SK-N-SH treated with all-trans-retinoic acid at 6 μM for 48 hours (cell line): ENCODE measurements around the gene RPS29.

ENCODE experiments used
- ATAC-seq: fragments of 200-7000 bp; cut with Tn5 transposase; 3 replicates; pipeline ENCODE4 v1.9.1; 2020; ENCODE audit warnings: mild to moderate bottlenecking, moderate library complexity
- BACH2 ChIP-seq: fragments of 250-450 bp; sonication (Bioruptor Pico); IDR thresholded peaks from 2 replicates; pipeline ENCODE4 v1.9.0; 2021; ENCODE audit warnings: mild to moderate bottlenecking, borderline replicate concordance
- ESRRG ChIP-seq: fragments of 250-450 bp; sonication (Bioruptor Pico); IDR thresholded peaks from 2 replicates; pipeline ENCODE4 v1.6.1; 2021; ENCODE audit warnings: mild to moderate bottlenecking
- GLIS3 ChIP-seq: fragments of 250-450 bp; sonication (Bioruptor Pico); IDR thresholded peaks from 2 replicates; pipeline ENCODE4 v1.5.0; 2020; ENCODE audit warnings: mild to moderate bottlenecking, moderate library complexity
- ISL1 ChIP-seq: fragments of 250-450 bp; sonication (Bioruptor Pico); IDR thresholded peaks from 2 replicates; pipeline ENCODE4 v2.1.2; 2022; ENCODE audit warnings: mild to moderate bottlenecking, moderate library complexity
- OSR1 ChIP-seq: fragments of 250-450 bp; sonication (Bioruptor Pico); IDR thresholded peaks from 2 replicates; pipeline ENCODE4 v1.8.0; 2022; ENCODE audit warnings: moderate library complexity, mild to moderate bottlenecking, inconsistent platforms
- PPARA ChIP-seq: fragments of 250-450 bp; sonication (Bioruptor Pico); IDR thresholded peaks from 2 replicates; pipeline ENCODE4 v1.5.0; 2020; ENCODE audit warnings: mild to moderate bottlenecking, borderline replicate concordance
- RARB ChIP-seq: fragments of 250-450 bp; sonication (Bioruptor Pico); IDR thresholded peaks from 2 replicates; pipeline ENCODE4 v1.8.0; 2021; ENCODE audit warnings: mild to moderate bottlenecking, moderate library complexity
- SNAI2 ChIP-seq: fragments of 250-450 bp; sonication (Bioruptor Pico); IDR thresholded peaks from 2 replicates; pipeline ENCODE4 v1.5.0; 2020; ENCODE audit warnings: mild to moderate bottlenecking, moderate library complexity
- TCF4 ChIP-seq: fragments of 250-450 bp; sonication (Bioruptor Pico); IDR thresholded peaks from 2 replicates; pipeline ENCODE4 v1.8.0; 2021; ENCODE audit warnings: mild to moderate bottlenecking, moderate library complexity, borderline replicate concordance
- TOX ChIP-seq: fragments of 250-450 bp; sonication (Bioruptor Pico); IDR thresholded peaks from 2 replicates; pipeline ENCODE4 v1.8.0; 2021; ENCODE audit warnings: mild to moderate bottlenecking, moderate library complexity, borderline replicate concordance
- ZFP3 ChIP-seq: fragments of 250-450 bp; sonication (Bioruptor Pico); IDR thresholded peaks from 2 replicates; pipeline ENCODE4 v1.5.0; 2020; ENCODE audit warnings: mild to moderate bottlenecking, moderate library complexity
- ZNF565 ChIP-seq: fragments of 450-650 bp; formaldehyde crosslinking; conservative IDR thresholded peaks from 2 replicates; pipeline ENCODE4 v1.5.0; 2020; ENCODE audit warnings: low read depth, mild to moderate bottlenecking, moderate library complexity
- ZNF70 ChIP-seq: fragments of 450-650 bp; formaldehyde crosslinking; IDR thresholded peaks from 2 replicates; pipeline ENCODE4 v1.5.0; 2020; ENCODE audit warnings: mild to moderate bottlenecking, moderate library complexity
- ZNF8 ChIP-seq: fragments of 450-650 bp; formaldehyde crosslinking; IDR thresholded peaks from 2 replicates; pipeline ENCODE4 v1.5.0; 2020; ENCODE audit warnings: mild to moderate bottlenecking, moderate library complexity
- TF ChIP-seq, protein P1 (sequence below): fragments of 250-450 bp; sonication (Bioruptor Pico); IDR thresholded peaks from 2 replicates; pipeline ENCODE4 v1.5.0; 2020; ENCODE audit warnings: mild to moderate bottlenecking, moderate library complexity
- TF ChIP-seq, protein P2 (sequence below): fragments of 250-450 bp; sonication (Bioruptor Pico); IDR thresholded peaks from 2 replicates; pipeline ENCODE4 v1.8.0; 2020; ENCODE audit warnings: mild to moderate bottlenecking, moderate library complexity, borderline replicate concordance
- TF ChIP-seq, protein P3 (sequence below): fragments of 250-450 bp; sonication (Bioruptor Pico); IDR thresholded peaks from 2 replicates; pipeline ENCODE4 v1.5.1; 2021; ENCODE audit warnings: mild to moderate bottlenecking, moderate library complexity
- TF ChIP-seq, protein P4 (sequence below): fragments of 250-450 bp; sonication (Bioruptor Pico); IDR thresholded peaks from 2 replicates; pipeline ENCODE4 v1.8.0; 2021; ENCODE audit warnings: low read depth, mild to moderate bottlenecking, moderate library complexity, borderline replicate concordance
- TF ChIP-seq, protein P5 (sequence below): fragments of 250-450 bp; sonication (Bioruptor Pico); IDR thresholded peaks from 2 replicates; pipeline ENCODE4 v1.5.1; 2020; ENCODE audit warnings: low read depth, mild to moderate bottlenecking, moderate library complexity

Gene RPS29

DNA sequence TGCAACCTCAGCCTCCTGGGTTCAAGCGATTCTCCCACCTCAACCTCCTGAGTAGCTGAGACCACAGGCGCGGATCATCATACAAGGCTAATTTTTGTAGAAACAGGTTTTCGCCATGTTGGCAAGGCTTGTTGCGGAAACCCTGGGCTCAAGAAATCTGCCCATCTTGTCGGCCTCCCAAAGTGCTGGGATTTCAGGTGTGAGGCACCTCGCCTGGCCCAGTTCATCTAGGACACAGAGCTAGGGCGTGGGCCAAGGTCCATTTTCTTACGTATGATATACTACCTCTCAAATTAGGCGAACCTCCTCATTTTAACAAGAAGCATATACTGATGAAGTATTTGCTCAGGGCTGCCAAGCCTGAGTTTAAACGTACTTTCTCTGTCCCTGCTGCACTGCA, 2.1 kb downstream of the RPS29 start:
- TF ChIP-seq ZNF565 (CRISPR knock-in tag) (no peak), RARB (CRISPR knock-in tag) (no peak), ZNF70 (CRISPR knock-in tag) (no peak), PPARA (no peak), ZNF8 (no peak), ISL1 (CRISPR knock-in tag) (no peak), ESRRG (CRISPR knock-in tag) (no peak), ZFP3 (CRISPR knock-in tag) (no peak), TCF4 (CRISPR knock-in tag) (no peak), OSR1 (CRISPR knock-in tag) (no peak)
- TF ChIP-seq, protein P1, sequence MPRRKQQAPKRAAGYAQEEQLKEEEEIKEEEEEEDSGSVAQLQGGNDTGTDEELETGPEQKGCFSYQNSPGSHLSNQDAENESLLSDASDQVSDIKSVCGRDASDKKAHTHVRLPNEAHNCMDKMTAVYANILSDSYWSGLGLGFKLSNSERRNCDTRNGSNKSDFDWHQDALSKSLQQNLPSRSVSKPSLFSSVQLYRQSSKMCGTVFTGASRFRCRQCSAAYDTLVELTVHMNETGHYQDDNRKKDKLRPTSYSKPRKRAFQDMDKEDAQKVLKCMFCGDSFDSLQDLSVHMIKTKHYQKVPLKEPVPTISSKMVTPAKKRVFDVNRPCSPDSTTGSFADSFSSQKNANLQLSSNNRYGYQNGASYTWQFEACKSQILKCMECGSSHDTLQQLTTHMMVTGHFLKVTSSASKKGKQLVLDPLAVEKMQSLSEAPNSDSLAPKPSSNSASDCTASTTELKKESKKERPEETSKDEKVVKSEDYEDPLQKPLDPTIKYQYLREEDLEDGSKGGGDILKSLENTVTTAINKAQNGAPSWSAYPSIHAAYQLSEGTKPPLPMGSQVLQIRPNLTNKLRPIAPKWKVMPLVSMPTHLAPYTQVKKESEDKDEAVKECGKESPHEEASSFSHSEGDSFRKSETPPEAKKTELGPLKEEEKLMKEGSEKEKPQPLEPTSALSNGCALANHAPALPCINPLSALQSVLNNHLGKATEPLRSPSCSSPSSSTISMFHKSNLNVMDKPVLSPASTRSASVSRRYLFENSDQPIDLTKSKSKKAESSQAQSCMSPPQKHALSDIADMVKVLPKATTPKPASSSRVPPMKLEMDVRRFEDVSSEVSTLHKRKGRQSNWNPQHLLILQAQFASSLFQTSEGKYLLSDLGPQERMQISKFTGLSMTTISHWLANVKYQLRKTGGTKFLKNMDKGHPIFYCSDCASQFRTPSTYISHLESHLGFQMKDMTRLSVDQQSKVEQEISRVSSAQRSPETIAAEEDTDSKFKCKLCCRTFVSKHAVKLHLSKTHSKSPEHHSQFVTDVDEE (CRISPR knock-in tag): no peak
- TF ChIP-seq, protein P2, sequence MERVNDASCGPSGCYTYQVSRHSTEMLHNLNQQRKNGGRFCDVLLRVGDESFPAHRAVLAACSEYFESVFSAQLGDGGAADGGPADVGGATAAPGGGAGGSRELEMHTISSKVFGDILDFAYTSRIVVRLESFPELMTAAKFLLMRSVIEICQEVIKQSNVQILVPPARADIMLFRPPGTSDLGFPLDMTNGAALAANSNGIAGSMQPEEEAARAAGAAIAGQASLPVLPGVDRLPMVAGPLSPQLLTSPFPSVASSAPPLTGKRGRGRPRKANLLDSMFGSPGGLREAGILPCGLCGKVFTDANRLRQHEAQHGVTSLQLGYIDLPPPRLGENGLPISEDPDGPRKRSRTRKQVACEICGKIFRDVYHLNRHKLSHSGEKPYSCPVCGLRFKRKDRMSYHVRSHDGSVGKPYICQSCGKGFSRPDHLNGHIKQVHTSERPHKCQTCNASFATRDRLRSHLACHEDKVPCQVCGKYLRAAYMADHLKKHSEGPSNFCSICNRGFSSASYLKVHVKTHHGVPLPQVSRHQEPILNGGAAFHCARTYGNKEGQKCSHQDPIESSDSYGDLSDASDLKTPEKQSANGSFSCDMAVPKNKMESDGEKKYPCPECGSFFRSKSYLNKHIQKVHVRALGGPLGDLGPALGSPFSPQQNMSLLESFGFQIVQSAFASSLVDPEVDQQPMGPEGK (CRISPR knock-in tag): no peak
- TF ChIP-seq, protein P3, sequence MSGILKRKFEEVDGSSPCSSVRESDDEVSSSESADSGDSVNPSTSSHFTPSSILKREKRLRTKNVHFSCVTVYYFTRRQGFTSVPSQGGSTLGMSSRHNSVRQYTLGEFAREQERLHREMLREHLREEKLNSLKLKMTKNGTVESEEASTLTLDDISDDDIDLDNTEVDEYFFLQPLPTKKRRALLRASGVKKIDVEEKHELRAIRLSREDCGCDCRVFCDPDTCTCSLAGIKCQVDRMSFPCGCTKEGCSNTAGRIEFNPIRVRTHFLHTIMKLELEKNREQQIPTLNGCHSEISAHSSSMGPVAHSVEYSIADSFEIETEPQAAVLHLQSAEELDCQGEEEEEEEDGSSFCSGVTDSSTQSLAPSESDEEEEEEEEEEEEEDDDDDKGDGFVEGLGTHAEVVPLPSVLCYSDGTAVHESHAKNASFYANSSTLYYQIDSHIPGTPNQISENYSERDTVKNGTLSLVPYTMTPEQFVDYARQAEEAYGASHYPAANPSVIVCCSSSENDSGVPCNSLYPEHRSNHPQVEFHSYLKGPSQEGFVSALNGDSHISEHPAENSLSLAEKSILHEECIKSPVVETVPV (CRISPR knock-in tag): no peak
- TF ChIP-seq, protein P4, sequence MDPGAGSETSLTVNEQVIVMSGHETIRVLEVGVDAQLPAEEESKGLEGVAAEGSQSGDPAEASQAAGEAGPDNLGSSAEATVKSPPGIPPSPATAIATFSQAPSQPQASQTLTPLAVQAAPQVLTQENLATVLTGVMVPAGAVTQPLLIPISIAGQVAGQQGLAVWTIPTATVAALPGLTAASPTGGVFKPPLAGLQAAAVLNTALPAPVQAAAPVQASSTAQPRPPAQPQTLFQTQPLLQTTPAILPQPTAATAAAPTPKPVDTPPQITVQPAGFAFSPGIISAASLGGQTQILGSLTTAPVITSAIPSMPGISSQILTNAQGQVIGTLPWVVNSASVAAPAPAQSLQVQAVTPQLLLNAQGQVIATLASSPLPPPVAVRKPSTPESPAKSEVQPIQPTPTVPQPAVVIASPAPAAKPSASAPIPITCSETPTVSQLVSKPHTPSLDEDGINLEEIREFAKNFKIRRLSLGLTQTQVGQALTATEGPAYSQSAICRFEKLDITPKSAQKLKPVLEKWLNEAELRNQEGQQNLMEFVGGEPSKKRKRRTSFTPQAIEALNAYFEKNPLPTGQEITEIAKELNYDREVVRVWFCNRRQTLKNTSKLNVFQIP (CRISPR knock-in tag): no peak
- no peak for ATAC-seq

DNA sequence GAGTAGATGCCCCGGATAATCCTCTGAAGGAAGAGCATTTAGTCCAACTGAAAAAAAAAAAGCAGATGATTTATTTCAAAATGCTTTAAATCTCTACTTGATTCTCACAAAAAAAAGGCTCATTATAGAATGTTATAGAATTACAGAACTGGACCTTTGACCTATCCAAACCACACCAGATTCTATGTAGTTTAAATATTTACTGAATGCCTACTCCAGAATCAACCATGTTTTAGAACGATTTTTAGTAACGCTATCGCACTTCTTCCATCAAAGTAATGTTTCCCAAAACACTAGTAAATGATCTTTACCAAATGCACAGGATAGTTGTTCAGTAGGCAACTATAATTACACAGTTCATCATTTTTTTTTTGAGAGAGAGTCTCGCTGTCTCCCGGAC, 2.6 kb downstream of the RPS29 start:
- ATAC-seq: no peak
- TF ChIP-seq, protein P2 (CRISPR knock-in tag): no peak
- TF ChIP-seq ZNF565 (CRISPR knock-in tag) (no peak), OSR1 (CRISPR knock-in tag) (no peak), RARB (CRISPR knock-in tag) (no peak), GLIS3 (CRISPR knock-in tag) (no peak), PPARA (no peak), TCF4 (CRISPR knock-in tag) (no peak), SNAI2 (CRISPR knock-in tag) (no peak), ESRRG (CRISPR knock-in tag) (no peak), BACH2 (CRISPR knock-in tag) (no peak), TOX (no peak)
- TF ChIP-seq, protein P3 (CRISPR knock-in tag): no peak
- TF ChIP-seq, protein P5, sequence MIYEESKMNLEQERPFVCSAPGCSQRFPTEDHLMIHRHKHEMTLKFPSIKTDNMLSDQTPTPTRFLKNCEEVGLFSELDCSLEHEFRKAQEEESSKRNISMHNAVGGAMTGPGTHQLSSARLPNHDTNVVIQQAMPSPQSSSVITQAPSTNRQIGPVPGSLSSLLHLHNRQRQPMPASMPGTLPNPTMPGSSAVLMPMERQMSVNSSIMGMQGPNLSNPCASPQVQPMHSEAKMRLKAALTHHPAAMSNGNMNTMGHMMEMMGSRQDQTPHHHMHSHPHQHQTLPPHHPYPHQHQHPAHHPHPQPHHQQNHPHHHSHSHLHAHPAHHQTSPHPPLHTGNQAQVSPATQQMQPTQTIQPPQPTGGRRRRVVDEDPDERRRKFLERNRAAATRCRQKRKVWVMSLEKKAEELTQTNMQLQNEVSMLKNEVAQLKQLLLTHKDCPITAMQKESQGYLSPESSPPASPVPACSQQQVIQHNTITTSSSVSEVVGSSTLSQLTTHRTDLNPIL (CRISPR knock-in tag): no peak
